HG03469 (cell line): Measurements from ENCODE around the gene NEO1.

Source experiments
- ATAC-seq: cut with Tn5 transposase; IDR thresholded peaks from one replicate; pipeline ENCODE4 v1.9.1; 2021; ENCODE audit warnings: mild to moderate bottlenecking, moderate library complexity, moderate number of reproducible peaks; ENCODE audit not compliant: unreplicated experiment

NEO1 gene

GRCh38 chr15:73075160-73075859 is 23.0 kb downstream of the NEO1 start:
- ATAC-seq, result no peak

- ATAC-seq, result no peak
Observed at GRCh38 chr15:73078291-73078690, 26.0 kb downstream of the NEO1 start.

- no peak for ATAC-seq
Observed at GRCh38 chr15:73078722-73079121, 26.5 kb downstream of the NEO1 start.

GRCh38 chr15:73079565-73079964 is 27.3 kb downstream of the NEO1 start:
- no peak for ATAC-seq

GRCh38 chr15:73081321-73081958 is 29.2 kb downstream of the NEO1 start:
- ATAC-seq, result no peak

- ATAC-seq, result no peak
Observed at GRCh38 chr15:73082812-73083211, 30.5 kb downstream of the NEO1 start.

- no peak for ATAC-seq
Observed at GRCh38 chr15:73087098-73087497, 34.8 kb downstream of the NEO1 start.

GRCh38 chr15:73105064-73105463 is 52.8 kb downstream of the NEO1 start:
- no peak for ATAC-seq

- no peak for ATAC-seq
Observed at GRCh38 chr15:73108676-73109075, 56.4 kb downstream of the NEO1 start.

GRCh38 chr15:73109765-73110164 is 57.5 kb downstream of the NEO1 start:
- ATAC-seq, result no peak

GRCh38 chr15:73110201-73110600 is 57.9 kb downstream of the NEO1 start:
- no peak for ATAC-seq

GRCh38 chr15:73114064-73114463 is 61.8 kb downstream of the NEO1 start:
- ATAC-seq, result no peak

GRCh38 chr15:73116164-73116563 is 63.9 kb downstream of the NEO1 start:
- no peak for ATAC-seq

- ATAC-seq, result no peak
Observed at GRCh38 chr15:73118055-73118454, 65.8 kb downstream of the NEO1 start.

- ATAC-seq, result no peak
Observed at GRCh38 chr15:73119478-73119877, 67.2 kb downstream of the NEO1 start.

- ATAC-seq, result no peak
Observed at GRCh38 chr15:73120269-73120668, 68.0 kb downstream of the NEO1 start.

GRCh38 chr15:73125219-73125618 is 73.0 kb downstream of the NEO1 start:
- ATAC-seq, result no peak

GRCh38 chr15:73127302-73127936 is 75.2 kb downstream of the NEO1 start:
- ATAC-seq, result no peak

GRCh38 chr15:73130830-73131229 is 78.6 kb downstream of the NEO1 start:
- ATAC-seq, result no peak

- ATAC-seq, result no peak
Observed at GRCh38 chr15:73134196-73134595, 81.9 kb downstream of the NEO1 start.

GRCh38 chr15:73139041-73139743 is 86.9 kb downstream of the NEO1 start:
- no peak for ATAC-seq
